ENCODE results near the gene FBXO2. TPM values are rescaled to one million over a fixed set of nuclear protein-coding genes. Genes with fewer than 3 reads are reported as not detected.
A peak's percentile ranks its signal among the peaks of the same experiment; 100 is the strongest.

Gene FBXO2
- total RNA-seq, 4 donors from 2014 or later, result 8.2 to 16.7 (median 13.5) TPM

DNA sequence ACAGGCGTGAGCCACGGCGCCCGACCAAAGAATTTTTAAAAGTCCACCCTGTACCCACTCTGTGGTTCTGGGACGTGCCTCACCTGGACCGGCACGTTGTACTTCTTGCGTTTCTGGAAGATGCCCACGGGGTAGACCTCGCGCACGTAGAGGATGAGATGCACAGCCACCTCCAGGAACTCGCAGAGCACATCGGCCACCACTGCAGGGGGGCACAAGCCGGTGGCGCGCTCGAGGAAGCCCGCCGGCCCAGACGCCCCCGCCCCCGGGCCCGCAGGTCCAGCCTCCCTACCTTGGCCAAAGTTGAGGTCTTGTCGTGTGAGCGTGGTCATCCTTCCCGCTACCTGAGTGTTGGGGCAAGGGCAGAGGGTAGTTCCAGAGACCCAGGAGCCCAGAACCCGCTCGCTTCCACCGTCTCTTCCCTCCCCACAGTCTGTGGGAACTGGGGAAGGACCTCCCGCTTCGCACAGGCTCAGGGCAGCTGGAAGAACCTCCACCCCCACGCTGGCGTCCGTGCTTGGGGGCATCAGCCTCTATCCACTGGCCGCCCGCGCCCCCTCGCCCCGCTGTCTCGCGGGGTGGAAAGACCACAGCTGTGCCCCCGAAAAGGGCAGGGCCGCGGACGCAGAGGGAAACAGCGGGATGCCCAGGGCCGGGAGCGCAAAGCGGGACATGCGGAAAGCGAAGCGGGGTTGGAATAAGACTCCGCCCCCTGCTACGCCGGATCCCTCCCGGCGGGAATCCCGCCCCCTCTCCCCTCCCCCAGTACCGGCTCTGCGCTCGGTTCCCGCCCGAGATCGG, 26.2 kb upstream of the FBXO2 start:
- H3K4me3 ChIP-seq, result peak overlapping the region; percentile 77
- WGBS, result no CpG with 5 or more reads among the region's 65 CpGs
- H3K36me3 ChIP-seq, result peaks cover 18% of the 10 kb centered on the region
- no peaks in the 10 kb centered on the region for H3K27me3 ChIP-seq
- H3K9me3 ChIP-seq, result no peaks in the 10 kb centered on the region
- H3K4me1 ChIP-seq, result peaks cover 25% of the 10 kb centered on the region
- DNase-seq (ENCODE audit: low spot score in 2 of 2), result no peak
- peak overlapping the region; percentile 79 for H3K27ac ChIP-seq
- TF ChIP-seq POLR2AphosphoS5 (IDR thresholded peaks at IDR 0.05) (no peak), POLR2A (IDR thresholded peaks at IDR 0.05) (no peak), EP300 (IDR thresholded peaks at IDR 0.05) (no peak)
- TF ChIP-seq, protein P1, sequence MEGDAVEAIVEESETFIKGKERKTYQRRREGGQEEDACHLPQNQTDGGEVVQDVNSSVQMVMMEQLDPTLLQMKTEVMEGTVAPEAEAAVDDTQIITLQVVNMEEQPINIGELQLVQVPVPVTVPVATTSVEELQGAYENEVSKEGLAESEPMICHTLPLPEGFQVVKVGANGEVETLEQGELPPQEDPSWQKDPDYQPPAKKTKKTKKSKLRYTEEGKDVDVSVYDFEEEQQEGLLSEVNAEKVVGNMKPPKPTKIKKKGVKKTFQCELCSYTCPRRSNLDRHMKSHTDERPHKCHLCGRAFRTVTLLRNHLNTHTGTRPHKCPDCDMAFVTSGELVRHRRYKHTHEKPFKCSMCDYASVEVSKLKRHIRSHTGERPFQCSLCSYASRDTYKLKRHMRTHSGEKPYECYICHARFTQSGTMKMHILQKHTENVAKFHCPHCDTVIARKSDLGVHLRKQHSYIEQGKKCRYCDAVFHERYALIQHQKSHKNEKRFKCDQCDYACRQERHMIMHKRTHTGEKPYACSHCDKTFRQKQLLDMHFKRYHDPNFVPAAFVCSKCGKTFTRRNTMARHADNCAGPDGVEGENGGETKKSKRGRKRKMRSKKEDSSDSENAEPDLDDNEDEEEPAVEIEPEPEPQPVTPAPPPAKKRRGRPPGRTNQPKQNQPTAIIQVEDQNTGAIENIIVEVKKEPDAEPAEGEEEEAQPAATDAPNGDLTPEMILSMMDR (IDR thresholded peaks at IDR 0.05), result no peak

DNA sequence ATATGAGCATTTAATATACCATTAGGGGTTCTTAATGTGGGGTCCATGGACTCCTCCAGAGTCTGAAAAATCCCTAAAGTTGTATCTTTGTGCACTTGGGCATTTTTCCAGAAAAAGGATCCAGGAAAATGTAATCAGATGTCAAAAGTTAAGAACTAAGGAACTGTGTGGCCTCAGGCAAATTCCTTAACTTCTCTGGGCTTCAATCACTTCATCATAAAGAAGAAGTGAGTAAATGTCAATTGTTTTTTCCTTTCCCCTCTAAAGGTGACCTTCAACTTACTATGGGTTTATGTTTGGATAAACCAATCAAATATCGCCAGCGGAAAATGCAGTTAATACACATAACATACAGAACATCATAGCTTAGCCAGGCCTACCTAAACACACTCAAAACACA, 24.2 kb upstream of the FBXO2 start:
- H3K4me1 ChIP-seq, result peaks cover 25% of the 10 kb centered on the region
- 95% methylated on average over 2 of the region's 2 CpGs for WGBS
- H3K27me3 ChIP-seq, result no peaks in the 10 kb centered on the region
- TF ChIP-seq, protein P1 (IDR thresholded peaks at IDR 0.05), result no peak
- TF ChIP-seq EP300 (IDR thresholded peaks at IDR 0.05), result no peak
- TF ChIP-seq POLR2A (IDR thresholded peaks at IDR 0.05), result no peak
- TF ChIP-seq POLR2AphosphoS5 (IDR thresholded peaks at IDR 0.05), result no peak
- no peaks in the 10 kb centered on the region for H3K9me3 ChIP-seq
- DNase-seq (ENCODE audit: low spot score in 2 of 2), result no peak
- no peak overlapping the region for H3K4me3 ChIP-seq
- H3K36me3 ChIP-seq, result peaks cover 38% of the 10 kb centered on the region
- H3K27ac ChIP-seq, result no peak overlapping the region

DNA sequence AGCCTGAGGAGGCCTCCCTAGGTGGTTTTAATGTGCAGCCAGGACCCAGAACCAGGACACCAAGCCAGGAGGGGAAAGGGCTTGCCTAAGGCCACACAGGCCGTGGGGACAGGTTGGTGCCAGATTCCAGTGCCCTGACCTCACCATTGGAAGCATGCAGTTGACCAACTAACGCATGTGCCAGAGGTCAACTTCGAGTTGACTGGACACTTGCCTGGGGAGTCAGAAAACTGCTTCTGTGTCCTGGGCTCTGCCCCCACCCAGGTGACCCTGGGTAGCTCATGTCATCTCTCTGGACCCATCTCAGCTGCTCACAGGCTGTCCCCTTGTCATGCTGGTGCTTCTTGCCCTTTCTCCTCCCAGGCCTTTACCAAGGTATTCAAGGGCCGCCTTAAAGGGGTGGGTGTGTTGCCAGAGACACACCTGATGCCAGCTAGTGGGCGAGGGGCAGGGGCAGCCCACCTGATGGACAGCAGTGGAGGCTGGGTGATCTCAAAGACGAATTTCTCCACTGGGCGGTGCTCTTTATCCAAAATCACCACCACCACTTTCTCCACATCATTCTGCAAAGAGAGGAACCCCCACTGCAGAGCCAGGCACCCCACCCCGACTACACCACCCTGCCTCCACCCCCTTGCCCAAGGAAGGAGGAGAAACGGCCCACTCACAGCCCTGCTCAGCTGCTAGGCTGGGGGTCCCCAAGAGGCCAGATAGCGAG, 22.3 kb upstream of the FBXO2 start:
- H3K27me3 ChIP-seq, result no peaks in the 10 kb centered on the region
- H3K4me3 ChIP-seq, result no peak overlapping the region
- H3K36me3 ChIP-seq, result peaks cover 55% of the 10 kb centered on the region
- H3K27ac ChIP-seq, result no peak overlapping the region
- no peaks in the 10 kb centered on the region for H3K9me3 ChIP-seq
- DNase-seq (ENCODE audit: low spot score in 2 of 2), result no peak
- TF ChIP-seq EP300 (IDR thresholded peaks at IDR 0.05), result no peak
- TF ChIP-seq, protein P1 (IDR thresholded peaks at IDR 0.05), result no peak
- TF ChIP-seq POLR2A (IDR thresholded peaks at IDR 0.05), result no peak
- no peak for TF ChIP-seq POLR2AphosphoS5 (IDR thresholded peaks at IDR 0.05)
- peaks cover 19% of the 10 kb centered on the region for H3K4me1 ChIP-seq
- WGBS, result 91% methylated on average over 10 of the region's 10 CpGs

DNA sequence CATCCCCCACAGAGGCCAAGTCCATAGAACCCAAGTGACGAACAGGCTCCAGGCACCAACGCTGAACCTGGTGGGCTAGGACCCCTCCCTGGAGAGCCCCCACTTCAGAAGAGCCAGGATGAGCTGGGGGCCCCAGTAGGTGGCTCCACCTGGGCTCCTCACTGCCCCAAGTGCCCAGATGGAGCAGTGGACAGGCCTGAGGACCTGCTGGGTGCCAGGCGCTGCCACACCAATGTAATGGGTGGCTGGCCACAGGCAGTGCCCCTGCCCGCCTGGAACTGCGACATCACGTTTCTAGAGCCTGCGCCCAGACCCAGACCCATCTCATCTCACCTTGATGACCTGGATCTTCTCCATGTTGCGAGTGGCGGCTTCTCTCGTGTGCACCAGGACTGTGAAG, 21.1 kb upstream of the FBXO2 start:
- H3K9me3 ChIP-seq, result no peaks in the 10 kb centered on the region
- no peak for DNase-seq (ENCODE audit: low spot score in 2 of 2)
- H3K27ac ChIP-seq, result no peak overlapping the region
- no peak overlapping the region for H3K4me3 ChIP-seq
- 93% methylated on average over 5 of the region's 10 CpGs for WGBS
- H3K27me3 ChIP-seq, result no peaks in the 10 kb centered on the region
- H3K36me3 ChIP-seq, result peaks cover 63% of the 10 kb centered on the region
- peaks cover 12% of the 10 kb centered on the region for H3K4me1 ChIP-seq
- TF ChIP-seq, protein P1 (IDR thresholded peaks at IDR 0.05), result no peak
- TF ChIP-seq EP300 (IDR thresholded peaks at IDR 0.05), result no peak
- TF ChIP-seq POLR2A (IDR thresholded peaks at IDR 0.05), result no peak
- no peak for TF ChIP-seq POLR2AphosphoS5 (IDR thresholded peaks at IDR 0.05)

DNA sequence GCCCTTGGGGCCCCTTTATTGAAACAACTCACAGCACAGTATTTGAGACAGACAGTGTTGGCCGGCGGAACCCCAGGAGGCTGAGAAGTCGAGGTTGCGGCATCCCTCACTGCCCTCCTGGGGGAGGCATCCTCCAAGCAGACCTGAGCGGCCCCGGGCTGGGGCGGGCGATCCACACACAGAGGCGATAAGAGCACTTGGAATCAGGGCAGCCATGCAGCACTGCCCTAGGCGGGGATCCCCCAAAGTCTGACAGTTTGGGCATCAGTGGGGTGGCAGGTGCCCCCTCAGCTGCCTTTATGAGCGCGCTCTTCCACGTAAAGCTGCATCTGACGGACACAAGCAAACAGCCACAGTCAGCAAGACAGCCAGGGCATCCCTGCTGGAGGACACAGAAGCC, 20.3 kb upstream of the FBXO2 start:
- Histone ChIP-seq H3K4me3 (no peak overlapping the region), H3K36me3 (peaks cover 69% of the 10 kb centered on the region)
- 100% methylated on average over 11 of the region's 14 CpGs for WGBS

More for the DNA sequence above, 20.3 kb upstream of the FBXO2 start:
- no peak for DNase-seq (ENCODE audit: low spot score in 2 of 2)
- H3K9me3 ChIP-seq, result no peaks in the 10 kb centered on the region
- H3K27ac ChIP-seq, result no peak overlapping the region
- H3K4me1 ChIP-seq, result peaks cover 4% of the 10 kb centered on the region
- no peaks in the 10 kb centered on the region for H3K27me3 ChIP-seq
- TF ChIP-seq POLR2A (IDR thresholded peaks at IDR 0.05) (no peak), POLR2AphosphoS5 (IDR thresholded peaks at IDR 0.05) (no peak), EP300 (IDR thresholded peaks at IDR 0.05) (no peak)
- TF ChIP-seq, protein P1 (IDR thresholded peaks at IDR 0.05), result no peak

Data from suprapubic skin (tissue), 4 donors.